HepG2 (cell line): ENCODE measurements around the gene KIAA0232. TPM values are rescaled to one million over a fixed set of nuclear protein-coding genes. Genes with fewer than 3 reads are reported as not detected.

Source experiments
- FOXP1 ChIP-seq, 2 experiments: fragments of 450-650 bp in 1 of 2; IDR thresholded peaks; 2 replicates each; pipeline ENCODE4 v1.6.1; 2017 to 2018; ENCODE audit warnings: antibody characterized with exemption in 1 of 2
- HOXD1 ChIP-seq: sonication (generic); formaldehyde crosslinking; IDR thresholded peaks from 2 replicates; pipeline ENCODE4 v1.5.0; 2020; ENCODE audit warnings: missing genetic modification reagents
- MYC ChIP-seq: sonication (generic); formaldehyde crosslinking; IDR thresholded peaks from 2 replicates; pipeline ENCODE4 v1.9.0; 2021; ENCODE audit warnings: missing genetic modification reagents, borderline replicate concordance
- NR3C1 ChIP-seq: sonication (generic); formaldehyde crosslinking; IDR thresholded peaks from 2 replicates; pipeline ENCODE4 v1.4.0; 2020; ENCODE audit warnings: missing genetic modification reagents
- POLR2A ChIP-seq, 2 experiments: IDR thresholded peaks; 2 replicates each; pipeline ENCODE4 v1.6.1; 2011; ENCODE audit warnings: low read depth in 2 of 2, low read length in 2 of 2, mild to moderate bottlenecking in 1 of 2, moderate library complexity in 1 of 2; ENCODE audit not compliant: insufficient read depth in 1 of 2
- RARA ChIP-seq: IDR thresholded peaks from 2 replicates; pipeline ENCODE4 v1.6.1; 2016; ENCODE audit warnings: missing genetic modification reagents, missing compliant biosample characterization
- REPIN1 ChIP-seq: sonication (generic); formaldehyde crosslinking; IDR thresholded peaks from 2 replicates; pipeline ENCODE4 v1.8.0; 2022; ENCODE audit warnings: missing genetic modification reagents, low read depth, mild to moderate bottlenecking, borderline replicate concordance
- TERF1 ChIP-seq: sonication (generic); formaldehyde crosslinking; IDR thresholded peaks from 2 replicates; pipeline ENCODE4 v1.8.0; 2022; ENCODE audit warnings: mild to moderate bottlenecking, missing genetic modification reagents, moderate library complexity
- TSC22D2 ChIP-seq: sonication (generic); formaldehyde crosslinking; IDR thresholded peaks from 2 replicates; pipeline ENCODE4 v1.5.1; 2020; ENCODE audit warnings: missing genetic modification reagents, mild to moderate bottlenecking, borderline replicate concordance
- UBTF ChIP-seq: sonication (generic); formaldehyde crosslinking; IDR thresholded peaks from 2 replicates; pipeline ENCODE4 v1.4.0; 2020; ENCODE audit warnings: mild to moderate bottlenecking, missing genetic modification reagents
- ZC3H13 ChIP-seq: sonication (generic); formaldehyde crosslinking; IDR thresholded peaks from 2 replicates; pipeline ENCODE4 v1.8.1; 2023; ENCODE audit warnings: mild to moderate bottlenecking, missing genetic modification reagents, moderate library complexity
- ZNF18 ChIP-seq: sonication (generic); formaldehyde crosslinking; IDR thresholded peaks from 2 replicates; pipeline ENCODE4 v1.8.0; 2022; ENCODE audit warnings: mild to moderate bottlenecking, missing genetic modification reagents; ENCODE audit not compliant: insufficient replicate concordance
- ZNF776 ChIP-seq: sonication (generic); formaldehyde crosslinking; IDR thresholded peaks from 2 replicates; pipeline ENCODE4 v1.4.0; 2020; ENCODE audit warnings: mild to moderate bottlenecking, missing genetic modification reagents
- ZZZ3 ChIP-seq: sonication (generic); formaldehyde crosslinking; IDR thresholded peaks from 2 replicates; pipeline ENCODE4 v1.4.0; 2020; ENCODE audit warnings: missing genetic modification reagents, mild to moderate bottlenecking, borderline replicate concordance
- polyA plus RNA-seq, 8 experiments: library from polyadenylated mRNA; depleted of rRNA in 3 of 8; stranded (reverse) in 7 of 8; unstranded in 1 of 8; fragments of >200 nt; fragmentation: Illumina TruSeq in 4 of 8; extraction: Trizol in 4 of 8; gene quantifications; 2 replicates each; pipeline versions ENCODE4 v1.2.1 to v1.2.3, GENCODE V29; 2011 to 2016; ENCODE audit warnings: low read depth in 4 of 8, missing spikeins in 1 of 8, mixed read lengths in 1 of 8; ENCODE audit not compliant: insufficient read depth in 1 of 8
- total RNA-seq, 5 experiments: library from RNA; depleted of rRNA; stranded (reverse); fragments of >200 nt; fragmentation: Illumina TruSeq; extraction: Trizol; gene quantifications; 2 replicates each; pipeline ENCODE4 v1.2.3, GENCODE V29; 2016; ENCODE audit warnings: low read depth in 1 of 5
- TF ChIP-seq, protein P1 (sequence below): sonication (generic); formaldehyde crosslinking; IDR thresholded peaks from 2 replicates; pipeline ENCODE4 v1.5.1; 2020; ENCODE audit warnings: missing genetic modification reagents, mild to moderate bottlenecking, borderline replicate concordance
- TF ChIP-seq, protein P2 (sequence below): sonication (generic); formaldehyde crosslinking; IDR thresholded peaks from 2 replicates; pipeline ENCODE4 v1.8.0; 2023; ENCODE audit warnings: mild to moderate bottlenecking, missing genetic modification reagents
- TF ChIP-seq, protein P3 (sequence below): sonication (generic); formaldehyde crosslinking; IDR thresholded peaks from 2 replicates; pipeline ENCODE4 v1.4.0; 2020; ENCODE audit warnings: missing genetic modification reagents

KIAA0232 gene
- total and polyA plus RNA-seq, 2 of the 13 experiments (the other 11 are each of a cell fraction or from before 2014, with no cell fraction given): 7.8 to 17.1 TPM

DNA sequence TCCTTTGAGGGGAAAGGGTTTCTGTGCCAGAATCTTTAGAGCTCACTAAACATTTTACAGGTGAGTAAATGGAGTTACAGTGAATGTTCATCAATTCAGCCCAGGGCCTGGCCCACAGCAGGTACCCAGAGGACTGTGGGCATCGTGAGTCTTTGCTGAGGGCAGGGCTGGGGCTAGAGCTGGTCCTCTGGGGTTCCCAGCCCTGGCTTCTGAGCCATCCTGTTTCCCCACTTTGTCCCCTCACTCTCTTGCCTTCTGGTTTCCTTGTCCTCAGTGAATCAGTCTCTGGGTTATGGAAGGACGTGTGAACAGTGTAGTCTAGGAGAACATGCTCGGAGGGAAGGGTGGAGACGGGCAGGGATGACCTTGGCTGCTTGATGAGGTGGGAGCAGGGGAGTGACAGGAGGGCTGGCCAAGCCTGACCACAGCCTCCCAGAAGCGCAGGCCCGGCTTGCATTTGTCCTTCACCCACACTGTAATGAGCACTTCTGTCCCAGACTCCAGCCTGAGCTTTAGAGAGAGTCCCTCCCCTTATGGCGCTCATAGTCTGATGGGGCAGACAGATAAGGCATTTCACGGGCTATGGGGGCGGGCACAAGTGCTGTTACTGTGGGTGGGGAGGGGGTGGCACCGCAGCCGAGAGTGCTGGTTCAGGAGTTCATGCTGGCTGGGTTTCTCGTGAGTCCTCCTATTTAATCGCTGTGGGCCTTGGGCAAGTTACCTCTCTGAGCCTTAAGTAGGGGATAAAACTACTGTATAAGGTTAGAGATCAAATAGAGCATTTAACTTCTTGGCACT is 144.4 kb downstream of the KIAA0232 start (continued):
- TF ChIP-seq, protein P1, sequence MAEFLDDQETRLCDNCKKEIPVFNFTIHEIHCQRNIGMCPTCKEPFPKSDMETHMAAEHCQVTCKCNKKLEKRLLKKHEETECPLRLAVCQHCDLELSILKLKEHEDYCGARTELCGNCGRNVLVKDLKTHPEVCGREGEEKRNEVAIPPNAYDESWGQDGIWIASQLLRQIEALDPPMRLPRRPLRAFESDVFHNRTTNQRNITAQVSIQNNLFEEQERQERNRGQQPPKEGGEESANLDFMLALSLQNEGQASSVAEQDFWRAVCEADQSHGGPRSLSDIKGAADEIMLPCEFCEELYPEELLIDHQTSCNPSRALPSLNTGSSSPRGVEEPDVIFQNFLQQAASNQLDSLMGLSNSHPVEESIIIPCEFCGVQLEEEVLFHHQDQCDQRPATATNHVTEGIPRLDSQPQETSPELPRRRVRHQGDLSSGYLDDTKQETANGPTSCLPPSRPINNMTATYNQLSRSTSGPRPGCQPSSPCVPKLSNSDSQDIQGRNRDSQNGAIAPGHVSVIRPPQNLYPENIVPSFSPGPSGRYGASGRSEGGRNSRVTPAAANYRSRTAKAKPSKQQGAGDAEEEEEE (CRISPR knock-in tag): no peak
- TF ChIP-seq UBTF (CRISPR knock-in tag) (peak; percentile 37; the same call in 1 of the 2 replicates), ZNF776 (no peak), HOXD1 (CRISPR knock-in tag) (no peak), MYC (CRISPR knock-in tag) (no peak; the same call in 1 of the 2 replicates), NR3C1 (no peak), ZC3H13 (CRISPR knock-in tag) (0 out of 2 replicates have a peak, but pooled peaks have one; percentile 44), TSC22D2 (CRISPR knock-in tag) (no peak), ZZZ3 (CRISPR knock-in tag) (no peak), ZNF18 (CRISPR knock-in tag) (no peak), FOXP1 (IDR thresholded peaks at IDR 0.05) (no peak), FOXP1 (CRISPR knock-in tag; IDR thresholded peaks at IDR 0.05) (peak; percentile 22; the same call in 1 of the 2 replicates), RARA (CRISPR knock-in tag) (peak; percentile 75), TERF1 (CRISPR knock-in tag) (no peak), POLR2A (IDR thresholded peaks at IDR 0.05; ENCODE audit: insufficient read depth in 1 of 2, low read depth in 2 of 2, low read length in 2 of 2) (peak in 1 of 2 experiments; percentile 49; a peak in 1 of 4 replicates), REPIN1 (peak; percentile 61; the same call in 1 of the 2 replicates)
- TF ChIP-seq, protein P2, sequence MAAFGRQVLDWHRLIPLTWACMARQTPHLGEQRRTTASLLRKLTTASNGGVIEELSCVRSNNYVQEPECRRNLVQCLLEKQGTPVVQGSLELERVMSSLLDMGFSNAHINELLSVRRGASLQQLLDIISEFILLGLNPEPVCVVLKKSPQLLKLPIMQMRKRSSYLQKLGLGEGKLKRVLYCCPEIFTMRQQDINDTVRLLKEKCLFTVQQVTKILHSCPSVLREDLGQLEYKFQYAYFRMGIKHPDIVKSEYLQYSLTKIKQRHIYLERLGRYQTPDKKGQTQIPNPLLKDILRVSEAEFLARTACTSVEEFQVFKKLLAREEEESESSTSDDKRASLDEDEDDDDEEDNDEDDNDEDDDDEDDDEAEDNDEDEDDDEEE (CRISPR knock-in tag): no peak
- TF ChIP-seq, protein P3, sequence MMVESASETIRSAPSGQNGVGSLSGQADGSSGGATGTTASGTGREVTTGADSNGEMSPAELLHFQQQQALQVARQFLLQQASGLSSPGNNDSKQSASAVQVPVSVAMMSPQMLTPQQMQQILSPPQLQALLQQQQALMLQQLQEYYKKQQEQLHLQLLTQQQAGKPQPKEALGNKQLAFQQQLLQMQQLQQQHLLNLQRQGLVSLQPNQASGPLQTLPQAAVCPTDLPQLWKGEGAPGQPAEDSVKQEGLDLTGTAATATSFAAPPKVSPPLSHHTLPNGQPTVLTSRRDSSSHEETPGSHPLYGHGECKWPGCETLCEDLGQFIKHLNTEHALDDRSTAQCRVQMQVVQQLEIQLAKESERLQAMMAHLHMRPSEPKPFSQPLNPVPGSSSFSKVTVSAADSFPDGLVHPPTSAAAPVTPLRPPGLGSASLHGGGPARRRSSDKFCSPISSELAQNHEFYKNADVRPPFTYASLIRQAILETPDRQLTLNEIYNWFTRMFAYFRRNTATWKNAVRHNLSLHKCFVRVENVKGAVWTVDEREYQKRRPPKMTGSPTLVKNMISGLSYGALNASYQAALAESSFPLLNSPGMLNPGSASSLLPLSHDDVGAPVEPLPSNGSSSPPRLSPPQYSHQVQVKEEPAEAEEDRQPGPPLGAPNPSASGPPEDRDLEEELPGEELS: peak; percentile 18; the same call in 1 of the 2 replicates
